Calu3 (cell line): ENCODE measurements around the gene ANO2. TPM values are rescaled to one million over a fixed set of nuclear protein-coding genes. Genes with fewer than 3 reads are reported as not detected.
A peak's percentile ranks its signal among the peaks of the same experiment; 100 is the strongest.

ENCODE experiments used
- BruUV-seq: library from RNA; stranded (reverse); fragments of 400-500 nt; replicated peaks from 2 replicates; lab custom pipeline; 2021; lab: Mats Ljungman, UMichigan
- CTCF ChIA-PET: fragments of 300-600 bp; sonication (Branson Sonifier 250); formaldehyde crosslinking; loops from one replicate; lab custom pipeline; 2022; ENCODE audit warnings: antibody characterized with exemption; lab: Charles Lee
- DNase-seq: peaks from one replicate; pipeline ENCODE4 v3.0.0; 2022
- H3K27ac Mint-ChIP-seq: one replicate; pipeline ENCODE4 v1.8.0; 2022; ENCODE audit warnings: mixed read lengths; ENCODE audit not compliant: unreplicated experiment
- H3K27me3 Mint-ChIP-seq: one replicate; pipeline ENCODE4 v1.8.0; 2022; ENCODE audit warnings: mixed read lengths; ENCODE audit not compliant: unreplicated experiment
- H3K36me3 Mint-ChIP-seq: one replicate; pipeline ENCODE4 v1.8.0; 2022; ENCODE audit warnings: mild to moderate bottlenecking, moderate library complexity, mixed read lengths; ENCODE audit not compliant: insufficient read depth, unreplicated experiment
- H3K4me1 Mint-ChIP-seq: one replicate; pipeline ENCODE4 v1.8.0; 2022; ENCODE audit warnings: mild to moderate bottlenecking, low read depth, mixed read lengths; ENCODE audit not compliant: unreplicated experiment
- H3K4me3 Mint-ChIP-seq: one replicate; pipeline ENCODE4 v1.8.0; 2022; ENCODE audit warnings: mild to moderate bottlenecking, low read depth, moderate library complexity, mixed read lengths; ENCODE audit not compliant: unreplicated experiment
- H3K9me3 Mint-ChIP-seq: one replicate; pipeline ENCODE4 v1.8.0; 2022; ENCODE audit warnings: low read depth, mixed read lengths; ENCODE audit not compliant: unreplicated experiment
- CTCF ChIP-seq: fragments of 200-600 bp; IDR thresholded peaks from one replicate; pipeline ENCODE4 v1.8.0; 2022; ENCODE audit warnings: antibody characterized with exemption; ENCODE audit not compliant: unreplicated experiment
- intact Hi-C: fragments of 100-400 bp; cut with micrococcal nuclease; formaldehyde crosslinking; loops from one replicate; pipeline ENCODE4 v1.10.0; 2022; ENCODE audit not compliant: unreplicated experiment
- total RNA-seq: library from RNA; stranded (reverse); gene quantifications from 2 replicates; pipeline ENCODE4 v1.2.3, GENCODE V29; 2022

ANO2 gene
- total RNA-seq, 1 experiment from 2014 or later = not detected

GRCh38 chr12:5796171-5796958 is 148.7 kb downstream of the ANO2 start:
- Mint-ChIP-seq H3K27ac (no peak overlapping the region), H3K4me3 (no peak overlapping the region), H3K4me1 (no peaks in the 10 kb centered on the region), H3K36me3 (no peaks in the 10 kb centered on the region), H3K27me3 (peaks cover 30% of the 10 kb centered on the region), H3K9me3 (no peaks in the 10 kb centered on the region)
- peak; percentile 44 for DNase-seq
- CTCF ChIA-PET = no interaction called here
- no TSS peak for BruUV-seq
- TF ChIP-seq CTCF = no peak
- intact Hi-C loops = loop anchor here (10.0 kb wide), 1 partner anchor 772 kb away; no protein-coding TSS in a partner anchor

GRCh38 chr12:5794156-5794555 is 150.9 kb downstream of the ANO2 start:
- Mint-ChIP-seq H3K27me3 (peaks cover 29% of the 10 kb centered on the region), H3K9me3 (no peaks in the 10 kb centered on the region), H3K27ac (no peak overlapping the region), H3K4me1 (no peaks in the 10 kb centered on the region), H3K36me3 (no peaks in the 10 kb centered on the region), H3K4me3 (no peak overlapping the region)
- DNase-seq = no peak
- BruUV-seq = no TSS peak
- intact Hi-C loops = loop anchor here (10.0 kb wide), 1 partner anchor 769 kb away; no protein-coding TSS in a partner anchor
- CTCF ChIA-PET = no interaction called here
- TF ChIP-seq CTCF = no peak

- CTCF ChIA-PET = no interaction called here
- H3K9me3 Mint-ChIP-seq = no peaks in the 10 kb centered on the region
- DNase-seq = no peak
- intact Hi-C loops = loop anchor here (10.0 kb wide), 1 partner anchor 768 kb away; no protein-coding TSS in a partner anchor
- BruUV-seq = no TSS peak
- TF ChIP-seq CTCF = no peak
- H3K4me1 Mint-ChIP-seq = no peaks in the 10 kb centered on the region
- H3K27me3 Mint-ChIP-seq = peaks cover 38% of the 10 kb centered on the region
- no peak overlapping the region for H3K27ac Mint-ChIP-seq
- H3K4me3 Mint-ChIP-seq = no peak overlapping the region
- H3K36me3 Mint-ChIP-seq = no peaks in the 10 kb centered on the region
These were observed 152.7 kb downstream of the ANO2 start for GRCh38 chr12:5792343-5792742.

GRCh38 chr12:5789469-5789968 is 155.5 kb downstream of the ANO2 start:
- no peak for DNase-seq
- Mint-ChIP-seq H3K9me3 (no peaks in the 10 kb centered on the region), H3K27ac (no peak overlapping the region), H3K27me3 (peaks cover 44% of the 10 kb centered on the region), H3K4me3 (no peak overlapping the region), H3K36me3 (no peaks in the 10 kb centered on the region), H3K4me1 (no peaks in the 10 kb centered on the region)
- intact Hi-C loops = no loop called here
- no TSS peak for BruUV-seq
- TF ChIP-seq CTCF = no peak
- CTCF ChIA-PET = no interaction called here
